Natural killer cell (primary cell): ENCODE data around the gene SET. TPM values are rescaled to one million over a fixed set of nuclear protein-coding genes. Genes with fewer than 3 reads are reported as not detected.
A peak's percentile ranks its signal among the peaks of the same experiment; 100 is the strongest.

Experiments used
- ATAC-seq, 3 donors: fragments of 150-1000 bp in 2 of 3; fragments of 200-7000 bp in 1 of 3; cut with Tn5 transposase; 1 replicate in 1 of 3; 2 replicates in 2 of 3; pipeline ENCODE4 v1.10.0; 2021; ENCODE audit warnings: mild to moderate bottlenecking in 2 of 3, moderate library complexity in 2 of 3
- DNase-seq, 2 donors: peaks; one replicate each; pipeline versions ENCODE4 v3.0.0 to v3.0.0-alpha.2; 2013 to 2021; ENCODE audit warnings: mixed read lengths in 1 of 2
- H3K27ac ChIP-seq: one replicate; pipeline ENCODE4 v1.5.1; 2013; ENCODE audit warnings: mild to moderate bottlenecking, low read length
- H3K27me3 ChIP-seq: one replicate; pipeline ENCODE4 v1.6.1; 2013; ENCODE audit warnings: low read length; ENCODE audit not compliant: control insufficient read depth, insufficient read depth
- H3K36me3 ChIP-seq: one replicate; pipeline ENCODE4 v1.6.1; 2013; ENCODE audit warnings: low read length; ENCODE audit not compliant: control insufficient read depth, insufficient read depth
- H3K4me1 ChIP-seq: one replicate; pipeline ENCODE4 v1.6.1; 2013; ENCODE audit warnings: low read length; ENCODE audit not compliant: control insufficient read depth, insufficient read depth
- H3K4me3 ChIP-seq: one replicate; pipeline ENCODE4 v1.5.1; 2013; ENCODE audit warnings: low read length
- H3K9me3 ChIP-seq: one replicate; pipeline ENCODE4 v1.6.1; 2013; ENCODE audit warnings: low read length; ENCODE audit not compliant: control insufficient read depth, insufficient read depth
- H3K27ac Mint-ChIP-seq, 2 donors: one replicate each; pipeline ENCODE4 v1.8.0; 2022; ENCODE audit warnings: mild to moderate bottlenecking in 2 of 2, mixed read lengths in 2 of 2, moderate library complexity in 1 of 2
- H3K27me3 Mint-ChIP-seq, 2 donors: one replicate each; pipeline ENCODE4 v1.8.0; 2022; ENCODE audit warnings: low read depth in 2 of 2, mixed read lengths in 2 of 2
- H3K36me3 Mint-ChIP-seq: one replicate; pipeline ENCODE4 v1.8.0; 2022; ENCODE audit warnings: mixed read lengths
- H3K4me1 Mint-ChIP-seq, 2 donors: one replicate each; pipeline ENCODE4 v1.8.0; 2022; ENCODE audit warnings: mixed read lengths in 2 of 2
- H3K4me3 Mint-ChIP-seq: one replicate; pipeline ENCODE4 v1.8.0; 2022; ENCODE audit warnings: mild to moderate bottlenecking, moderate library complexity, mixed read lengths
- H3K9me3 Mint-ChIP-seq, 2 donors: one replicate each; pipeline ENCODE4 v1.8.0; 2022; ENCODE audit warnings: mixed read lengths in 2 of 2
- CTCF ChIP-seq: fragments of 200-600 bp; IDR thresholded peaks from one replicate; pipeline ENCODE4 v1.8.0; 2022; ENCODE audit warnings: antibody characterized with exemption
- WGBS: methylation state at CpG from one replicate; pipeline ENCODE4 v1.1.7; 2013; ENCODE audit warnings: missing lambda C conversion rate; ENCODE audit not compliant: insufficient coverage; 5-methylcytosine and 5-hydroxymethylcytosine counted together
- intact Hi-C: fragments of 100-400 bp; cut with micrococcal nuclease; formaldehyde crosslinking; loops from one replicate; pipeline ENCODE4 v1.14.2; 2022
- total RNA-seq, 4 donors: library from RNA; stranded (reverse); fragments of 120-200 nt in 1 of 4; gene quantifications; one replicate each; pipeline versions ENCODE4 v1.2.3 to v1.2.4, GENCODE V29; 2013 to 2022

The SET gene
- total RNA-seq, 3 donors from 2014 or later (not counting 1 experiment from before 2014, with no cell fraction given): 331 to 341 (median 334) TPM

- peak within 1 kb of the TSS in 1 of 2 donors; percentile 84 for H3K27ac Mint-ChIP-seq
- WGBS: under 1% methylated on average over 65 of the region's 65 CpGs
- no peaks in the 10 kb centered on the region for H3K27me3 ChIP-seq
- H3K4me3 Mint-ChIP-seq: peak within 1 kb of the TSS; percentile 92
- no peaks in the 10 kb centered on the region for H3K36me3 ChIP-seq
- H3K27ac ChIP-seq: no peak within 1 kb of the TSS
- peaks cover 5 to 13% of the 10 kb centered on the region in 2 donors for H3K4me1 Mint-ChIP-seq
- ATAC-seq (peak; percentile 92 to 95 (median 93)), DNase-seq (peak; percentile 91 to 92)
- H3K9me3 Mint-ChIP-seq: no peaks in the 10 kb centered on the region
- H3K4me3 ChIP-seq: peak within 1 kb of the TSS; percentile 46
- peak; percentile 90 for TF ChIP-seq CTCF
- no peaks in the 10 kb centered on the region for H3K27me3 Mint-ChIP-seq
- H3K36me3 Mint-ChIP-seq: no peaks in the 10 kb centered on the region
- intact Hi-C loops: no loop called here
- peaks cover 19% of the 10 kb centered on the region for H3K4me1 ChIP-seq
- no peaks in the 10 kb centered on the region for H3K9me3 ChIP-seq
These were observed 13.5 kb downstream of the SET start, which contains the start of gene PKN3 for GRCh38 chr9:128702445-128702948. Gene PKN3, plus strand, starts transcription at chr9:128702503. Its CDS starts 413 bp downstream, at chr9:128702916.

- WGBS: 8% methylated on average over 55 of the region's 55 CpGs
- Histone ChIP-seq H3K4me3 (peak overlapping the region; percentile 46), H3K27ac (no peak overlapping the region), H3K27me3 (no peaks in the 10 kb centered on the region), H3K9me3 (no peaks in the 10 kb centered on the region), H3K36me3 (no peaks in the 10 kb centered on the region), H3K4me1 (peaks cover 19% of the 10 kb centered on the region)
- H3K9me3 Mint-ChIP-seq: no peaks in the 10 kb centered on the region
- H3K36me3 Mint-ChIP-seq: no peaks in the 10 kb centered on the region
- no peak for TF ChIP-seq CTCF
- intact Hi-C loops: no loop called here
- H3K4me3 Mint-ChIP-seq: peak overlapping the region; percentile 54
- peak overlapping the region in 1 of 2 donors; percentile 84 for H3K27ac Mint-ChIP-seq
- DNase-seq (peak in 1 of 2 donors; percentile 45), ATAC-seq (peak; percentile 34 to 39 (median 39))
- peaks cover 5 to 13% of the 10 kb centered on the region in 2 donors for H3K4me1 Mint-ChIP-seq
- H3K27me3 Mint-ChIP-seq: no peaks in the 10 kb centered on the region
These were observed 14.1 kb downstream of the SET start for GRCh38 chr9:128702949-128703615.

GRCh38 chr9:128703616-128704355 lies 14.8 kb downstream of the SET start:
- DNase-seq (no peak), ATAC-seq (no peak)
- Histone ChIP-seq H3K4me1 (peaks cover 19% of the 10 kb centered on the region), H3K27ac (no peak overlapping the region), H3K27me3 (no peaks in the 10 kb centered on the region), H3K9me3 (no peaks in the 10 kb centered on the region), H3K36me3 (no peaks in the 10 kb centered on the region), H3K4me3 (no peak overlapping the region)
- Mint-ChIP-seq H3K9me3 (no peaks in the 10 kb centered on the region), H3K36me3 (no peaks in the 10 kb centered on the region), H3K27me3 (no peaks in the 10 kb centered on the region), H3K4me1 (peaks cover 5 to 13% of the 10 kb centered on the region in 2 donors), H3K27ac (peak overlapping the region in 1 of 2 donors; percentile 84), H3K4me3 (peak overlapping the region; percentile 64)
- TF ChIP-seq CTCF: no peak
- 85% methylated on average over 31 of the region's 31 CpGs for whole genome bisulfite sequencing
- intact Hi-C loops: no loop called here
